ENCODE results near the gene FIGLA.
A peak's percentile ranks its signal among the peaks of the same experiment; 100 is the strongest.

The FIGLA gene

GRCh38 chr2:70785137-70785911 lies 5.1 kb downstream of the FIGLA start:
- peak; percentile 54 for TF ChIP-seq CTCF (IDR thresholded peaks at IDR 0.05; ENCODE audit: insufficient read depth, low read depth, low read length, missing control alignments)
- peak; percentile 59 for DNase-seq (ENCODE audit: low read depth)
- no peak overlapping the region for H3K4me3 ChIP-seq (ENCODE audit: low read length)

GRCh38 chr2:70784320-70784719 lies 6.1 kb downstream of the FIGLA start:
- peak; percentile 16 for DNase-seq (ENCODE audit: low read depth)
- TF ChIP-seq CTCF (IDR thresholded peaks at IDR 0.05; ENCODE audit: insufficient read depth, low read depth, low read length, missing control alignments), result no peak
- H3K4me3 ChIP-seq (ENCODE audit: low read length), result no peak overlapping the region

GRCh38 chr2:70779911-70780545 lies 10.4 kb downstream of the FIGLA start:
- TF ChIP-seq CTCF (IDR thresholded peaks at IDR 0.05; ENCODE audit: insufficient read depth, low read depth, low read length, missing control alignments), result no peak
- DNase-seq (ENCODE audit: low read depth), result peak; percentile 74
- H3K4me3 ChIP-seq (ENCODE audit: low read length), result no peak overlapping the region

GRCh38 chr2:70779491-70779890 lies 11.0 kb downstream of the FIGLA start:
- H3K4me3 ChIP-seq (ENCODE audit: low read length), result no peak overlapping the region

GRCh38 chr2:70778676-70779075 lies 11.8 kb downstream of the FIGLA start:
- TF ChIP-seq CTCF (IDR thresholded peaks at IDR 0.05; ENCODE audit: insufficient read depth, low read depth, low read length, missing control alignments), result no peak
- H3K4me3 ChIP-seq (ENCODE audit: low read length), result no peak overlapping the region
- no peak for DNase-seq (ENCODE audit: low read depth)

More at GRCh38 chr2:70779491-70779890, 11.0 kb downstream of the FIGLA start:
- no peak for DNase-seq (ENCODE audit: low read depth)
- no peak for TF ChIP-seq CTCF (IDR thresholded peaks at IDR 0.05; ENCODE audit: insufficient read depth, low read depth, low read length, missing control alignments)

GRCh38 chr2:70777450-70777849 lies 13.0 kb downstream of the FIGLA start:
- DNase-seq (ENCODE audit: low read depth), result peak; percentile 43
- H3K4me3 ChIP-seq (ENCODE audit: low read length), result no peak overlapping the region
- TF ChIP-seq CTCF (IDR thresholded peaks at IDR 0.05; ENCODE audit: insufficient read depth, low read depth, low read length, missing control alignments), result no peak

Measured in epithelial cell of esophagus (primary cell).